ENCODE data around the gene GALNT6. TPM values are rescaled to one million over a fixed set of nuclear protein-coding genes. Genes with fewer than 3 reads are reported as not detected.

GALNT6 gene
- total RNA-seq, 1 experiment from 2014 or later = 73.0 TPM

GRCh38 chr12:51406859-51407258, 15.7 kb upstream of the GALNT6 start:
- Histone ChIP-seq H3K4me3 (no peak overlapping the region), H3K4me2 (no peak overlapping the region), H3K27me3 (ENCODE audit: insufficient read depth, low read depth) (no peaks in the 10 kb centered on the region), H3K9me3 (ENCODE audit: insufficient read depth, low read depth) (no peaks in the 10 kb centered on the region), H3F3A (ENCODE audit: insufficient read depth, low read depth) (no peaks in the 10 kb centered on the region), H2AFZ (no peak overlapping the region), H4K20me1 (ENCODE audit: insufficient read depth) (no peaks in the 10 kb centered on the region), H3K36me3 (ENCODE audit: low read depth) (no peaks in the 10 kb centered on the region), H3K4me1 (replicated peaks; ENCODE audit: insufficient read depth) (no peaks in the 10 kb centered on the region; the same call in 1 of the 2 replicates), H3K79me2 (ENCODE audit: low read depth) (no peaks in the 10 kb centered on the region), H3K27ac (no peak overlapping the region), H3K9me2 (ENCODE audit: insufficient read depth) (no peaks in the 10 kb centered on the region)
- intact Hi-C loops (cut with micrococcal nuclease; ENCODE audit: unreplicated experiment) = no loop called here
- TF ChIP-seq EZH2 (IDR thresholded peaks at IDR 0.05; ENCODE audit: low read depth) = no peak
- TF ChIP-seq CTCF (conservative IDR thresholded peaks at IDR 0.05) = no peak
- ChIA-PET CTCF (interaction anchor here (0.7 kb wide), 1 partner anchor 18 kb away, joined by 4 read pairs; no protein-coding TSS in a partner anchor), POLR2A (ENCODE audit: unreplicated experiment) (no interaction called here)
- no peak for DNase-seq
- no TSS peak for BruUV-seq (replicated peaks)

DNA sequence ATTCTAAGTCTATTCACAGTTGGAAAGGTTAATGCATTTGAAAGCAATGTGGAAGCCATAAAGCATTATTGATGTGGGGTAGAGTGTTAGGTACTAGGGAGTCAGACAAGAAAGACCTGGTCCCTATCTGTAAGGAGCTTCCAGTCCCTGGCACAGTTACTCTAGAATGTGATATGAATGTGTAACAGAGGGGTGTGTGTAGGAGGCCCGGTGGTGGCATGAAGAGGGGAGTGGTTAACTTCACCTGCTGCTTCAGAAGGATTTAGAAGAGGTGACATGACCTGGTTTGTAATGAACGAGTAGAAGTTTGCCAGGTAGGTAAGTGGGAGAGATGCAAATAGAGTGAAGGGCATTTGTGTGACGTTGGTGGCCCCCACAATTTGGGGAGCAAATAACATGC, 15.1 kb upstream of the GALNT6 start:
- TF ChIP-seq CTCF (conservative IDR thresholded peaks at IDR 0.05) (no peak), EZH2 (IDR thresholded peaks at IDR 0.05; ENCODE audit: low read depth) (no peak)
- intact Hi-C loops (cut with micrococcal nuclease; ENCODE audit: unreplicated experiment) = no loop called here
- POLR2A ChIA-PET (ENCODE audit: unreplicated experiment) = no interaction called here
- Histone ChIP-seq H3K27ac (no peak overlapping the region), H3K27me3 (ENCODE audit: insufficient read depth, low read depth) (no peaks in the 10 kb centered on the region), H3F3A (ENCODE audit: insufficient read depth, low read depth) (no peaks in the 10 kb centered on the region), H3K36me3 (ENCODE audit: low read depth) (no peaks in the 10 kb centered on the region), H3K4me1 (replicated peaks; ENCODE audit: insufficient read depth) (no peaks in the 10 kb centered on the region; the same call in 1 of the 2 replicates), H3K9me2 (ENCODE audit: insufficient read depth) (no peaks in the 10 kb centered on the region), H3K4me2 (no peak overlapping the region), H3K79me2 (ENCODE audit: low read depth) (no peaks in the 10 kb centered on the region), H3K4me3 (no peak overlapping the region), H3K9me3 (ENCODE audit: insufficient read depth, low read depth) (no peaks in the 10 kb centered on the region), H2AFZ (no peak overlapping the region), H4K20me1 (ENCODE audit: insufficient read depth) (no peaks in the 10 kb centered on the region)
- no peak for DNase-seq
- CTCF ChIA-PET = no interaction called here
- no TSS peak for BruUV-seq (replicated peaks)

DNA sequence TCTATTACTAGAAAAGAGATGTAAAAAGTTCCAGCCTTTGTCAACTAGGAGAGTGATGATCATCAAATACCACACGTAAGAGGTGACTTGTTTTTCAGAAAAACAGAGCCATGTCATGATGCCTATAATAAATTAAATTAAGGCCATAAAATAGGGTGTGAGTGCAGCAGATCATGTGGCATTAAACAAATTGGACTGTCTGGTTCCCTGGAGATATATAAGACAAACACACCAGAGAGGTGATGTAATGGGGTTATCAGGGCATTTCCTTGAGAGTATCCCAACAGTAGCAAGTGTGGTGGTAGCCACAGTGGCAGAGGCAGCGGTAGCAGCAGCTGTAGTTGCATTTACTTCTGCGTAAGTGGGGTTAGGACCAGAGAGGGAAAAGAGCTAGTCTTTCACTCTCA, 14.6 kb upstream of the GALNT6 start:
- no peak overlapping the region for H3K27ac ChIP-seq
- no peaks in the 10 kb centered on the region for H4K20me1 ChIP-seq (ENCODE audit: insufficient read depth)
- intact Hi-C loops (cut with micrococcal nuclease; ENCODE audit: unreplicated experiment) = no loop called here
- ChIA-PET CTCF (no interaction called here), POLR2A (ENCODE audit: unreplicated experiment) (no interaction called here)
- no peaks in the 10 kb centered on the region for H3K36me3 ChIP-seq (ENCODE audit: low read depth)
- BruUV-seq (replicated peaks) = no TSS peak
- H3K9me2 ChIP-seq (ENCODE audit: insufficient read depth) = no peaks in the 10 kb centered on the region
- H3K79me2 ChIP-seq (ENCODE audit: low read depth) = no peaks in the 10 kb centered on the region
- no peak overlapping the region for H3K4me2 ChIP-seq
- no peaks in the 10 kb centered on the region for H3K27me3 ChIP-seq (ENCODE audit: insufficient read depth, low read depth)
- no peaks in the 10 kb centered on the region for H3F3A ChIP-seq (ENCODE audit: insufficient read depth, low read depth)
- TF ChIP-seq CTCF (conservative IDR thresholded peaks at IDR 0.05) = no peak
- no peaks in the 10 kb centered on the region for H3K9me3 ChIP-seq (ENCODE audit: insufficient read depth, low read depth)
- no peak overlapping the region for H3K4me3 ChIP-seq
- H2AFZ ChIP-seq = no peak overlapping the region
- no peak for DNase-seq
- H3K4me1 ChIP-seq (replicated peaks; ENCODE audit: insufficient read depth) = no peaks in the 10 kb centered on the region; the same call in 1 of the 2 replicates

Measured in PC-9 (cell line).